ENCODE data around the gene DNASE1L3. TPM values are rescaled to one million over a fixed set of nuclear protein-coding genes. Genes with fewer than 3 reads are reported as not detected.

The DNASE1L3 gene
- total RNA-seq, 1 donor from 2014 or later, result 1.0 TPM

DNA sequence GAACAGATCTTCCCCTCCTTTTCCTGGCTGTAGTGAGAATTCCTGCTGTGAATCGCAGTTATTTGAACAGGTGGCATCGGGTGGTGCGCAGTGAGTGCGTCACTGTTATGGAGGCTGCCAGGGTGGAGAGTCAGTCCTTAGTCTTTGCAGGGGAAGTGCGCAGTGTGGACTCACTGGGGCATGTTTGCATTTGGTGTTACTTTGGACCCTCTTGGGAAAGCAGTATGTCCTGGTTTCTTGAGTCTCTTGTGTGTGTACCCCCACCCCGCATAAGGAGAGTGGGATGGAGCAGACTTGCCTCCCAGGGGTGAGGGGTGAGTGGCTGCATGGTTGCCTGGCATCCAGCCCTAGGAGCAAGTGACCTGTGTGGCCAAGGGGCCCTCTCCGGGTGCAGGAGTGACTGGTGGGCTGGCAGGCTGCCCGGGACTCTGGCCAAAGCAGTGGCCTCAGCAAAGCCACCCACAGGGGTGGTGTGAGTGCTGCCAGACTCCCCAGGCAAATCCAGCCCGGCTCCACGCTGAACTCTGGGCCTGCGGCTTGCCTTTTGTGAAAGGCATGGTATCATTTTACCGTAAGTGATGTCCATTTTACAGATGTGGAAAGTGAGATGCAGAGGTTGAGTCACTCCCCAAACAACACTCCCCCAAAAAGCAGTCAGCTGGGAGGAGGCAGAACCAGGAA lies 46.4 kb downstream of the DNASE1L3 start:
- Histone ChIP-seq H3K4me1 (ENCODE audit: control insufficient read depth in 3 of 3, insufficient read depth in 3 of 3, low read length in 3 of 3) (peaks cover 6 to 17% (median 13%) of the 10 kb centered on the region in 3 donors), H3K27me3 (ENCODE audit: control insufficient read depth in 3 of 3, insufficient read depth in 3 of 3, low read length in 3 of 3) (no peaks in the 10 kb centered on the region), H3K9me3 (ENCODE audit: control insufficient read depth in 3 of 3, low read length in 3 of 3) (no peaks in the 10 kb centered on the region), H3K4me3 (ENCODE audit: low read length in 3 of 3) (no peak overlapping the region), H3K27ac (ENCODE audit: low read depth, low read length) (no peak overlapping the region), H3K36me3 (ENCODE audit: control insufficient read depth in 3 of 3, insufficient read depth in 3 of 3, low read length in 3 of 3) (peaks cover 0 to 10% (median 10%) of the 10 kb centered on the region in 3 donors), H3K9ac (ENCODE audit: low read depth in 1 of 3, low read length in 3 of 3) (peak overlapping the region in 1 of 3 donors; percentile 0)

GRCh38 chr3:58163234-58163633 lies 47.5 kb downstream of the DNASE1L3 start:
- Histone ChIP-seq H3K9ac (ENCODE audit: low read depth in 1 of 3, low read length in 3 of 3) (no peak overlapping the region), H3K4me1 (ENCODE audit: control insufficient read depth in 3 of 3, insufficient read depth in 3 of 3, low read length in 3 of 3) (peaks cover 6 to 17% (median 13%) of the 10 kb centered on the region in 3 donors)

GRCh38 chr3:58161435-58162398 lies 49.1 kb downstream of the DNASE1L3 start:
- H3K9me3 ChIP-seq (ENCODE audit: control insufficient read depth in 3 of 3, low read length in 3 of 3), result no peaks in the 10 kb centered on the region
- peaks cover 6 to 17% (median 13%) of the 10 kb centered on the region in 3 donors for H3K4me1 ChIP-seq (ENCODE audit: control insufficient read depth in 3 of 3, insufficient read depth in 3 of 3, low read length in 3 of 3)
- H3K36me3 ChIP-seq (ENCODE audit: control insufficient read depth in 3 of 3, insufficient read depth in 3 of 3, low read length in 3 of 3), result peaks cover 0 to 16% (median 10%) of the 10 kb centered on the region in 3 donors
- no peak overlapping the region for H3K9ac ChIP-seq (ENCODE audit: low read depth in 1 of 3, low read length in 3 of 3)
- H3K27me3 ChIP-seq (ENCODE audit: control insufficient read depth in 3 of 3, insufficient read depth in 3 of 3, low read length in 3 of 3), result no peaks in the 10 kb centered on the region
- no peak overlapping the region for H3K4me3 ChIP-seq (ENCODE audit: low read length in 3 of 3)
- H3K27ac ChIP-seq (ENCODE audit: low read depth, low read length), result peak overlapping the region; percentile 3

More at GRCh38 chr3:58163234-58163633, 47.5 kb downstream of the DNASE1L3 start:
- Histone ChIP-seq H3K9me3 (ENCODE audit: control insufficient read depth in 3 of 3, low read length in 3 of 3) (no peaks in the 10 kb centered on the region), H3K27me3 (ENCODE audit: control insufficient read depth in 3 of 3, insufficient read depth in 3 of 3, low read length in 3 of 3) (no peaks in the 10 kb centered on the region), H3K27ac (ENCODE audit: low read depth, low read length) (no peak overlapping the region), H3K36me3 (ENCODE audit: control insufficient read depth in 3 of 3, insufficient read depth in 3 of 3, low read length in 3 of 3) (peaks cover 0 to 10% (median 10%) of the 10 kb centered on the region in 3 donors), H3K4me3 (ENCODE audit: low read length in 3 of 3) (no peak overlapping the region)

GRCh38 chr3:58160399-58160798 lies 50.4 kb downstream of the DNASE1L3 start:
- no peaks in the 10 kb centered on the region for H3K9me3 ChIP-seq (ENCODE audit: control insufficient read depth in 3 of 3, low read length in 3 of 3)
- H3K36me3 ChIP-seq (ENCODE audit: control insufficient read depth in 3 of 3, insufficient read depth in 3 of 3, low read length in 3 of 3), result peaks cover 0 to 20% (median 12%) of the 10 kb centered on the region in 3 donors
- H3K4me1 ChIP-seq (ENCODE audit: control insufficient read depth in 3 of 3, insufficient read depth in 3 of 3, low read length in 3 of 3), result peaks cover 6 to 17% (median 13%) of the 10 kb centered on the region in 3 donors
- no peaks in the 10 kb centered on the region for H3K27me3 ChIP-seq (ENCODE audit: control insufficient read depth in 3 of 3, insufficient read depth in 3 of 3, low read length in 3 of 3)
- no peak overlapping the region for H3K27ac ChIP-seq (ENCODE audit: low read depth, low read length)
- no peak overlapping the region for H3K9ac ChIP-seq (ENCODE audit: low read depth in 1 of 3, low read length in 3 of 3)
- H3K4me3 ChIP-seq (ENCODE audit: low read length in 3 of 3), result no peak overlapping the region

GRCh38 chr3:58158442-58159153 lies 52.2 kb downstream of the DNASE1L3 start:
- no peak overlapping the region for H3K27ac ChIP-seq (ENCODE audit: low read depth, low read length)
- no peaks in the 10 kb centered on the region for H3K9me3 ChIP-seq (ENCODE audit: control insufficient read depth in 3 of 3, low read length in 3 of 3)
- H3K4me1 ChIP-seq (ENCODE audit: control insufficient read depth in 3 of 3, insufficient read depth in 3 of 3, low read length in 3 of 3), result peaks cover 5 to 6% (median 6%) of the 10 kb centered on the region in 3 donors
- H3K9ac ChIP-seq (ENCODE audit: low read depth in 1 of 3, low read length in 3 of 3), result no peak overlapping the region
- H3K27me3 ChIP-seq (ENCODE audit: control insufficient read depth in 3 of 3, insufficient read depth in 3 of 3, low read length in 3 of 3), result no peaks in the 10 kb centered on the region
- no peak overlapping the region for H3K4me3 ChIP-seq (ENCODE audit: low read length in 3 of 3)
- H3K36me3 ChIP-seq (ENCODE audit: control insufficient read depth in 3 of 3, insufficient read depth in 3 of 3, low read length in 3 of 3), result peaks cover 0 to 21% (median 9%) of the 10 kb centered on the region in 3 donors

GRCh38 chr3:58157700-58158099 lies 53.1 kb downstream of the DNASE1L3 start:
- H3K36me3 ChIP-seq (ENCODE audit: control insufficient read depth in 3 of 3, insufficient read depth in 3 of 3, low read length in 3 of 3), result peaks cover 0 to 28% (median 7%) of the 10 kb centered on the region in 3 donors
- H3K9me3 ChIP-seq (ENCODE audit: control insufficient read depth in 3 of 3, low read length in 3 of 3), result no peaks in the 10 kb centered on the region
- H3K9ac ChIP-seq (ENCODE audit: low read depth in 1 of 3, low read length in 3 of 3), result no peak overlapping the region
- H3K27ac ChIP-seq (ENCODE audit: low read depth, low read length), result no peak overlapping the region
- peaks cover 3 to 6% (median 6%) of the 10 kb centered on the region in 3 donors for H3K4me1 ChIP-seq (ENCODE audit: control insufficient read depth in 3 of 3, insufficient read depth in 3 of 3, low read length in 3 of 3)
- H3K4me3 ChIP-seq (ENCODE audit: low read length in 3 of 3), result no peak overlapping the region
- H3K27me3 ChIP-seq (ENCODE audit: control insufficient read depth in 3 of 3, insufficient read depth in 3 of 3, low read length in 3 of 3), result no peaks in the 10 kb centered on the region

DNA sequence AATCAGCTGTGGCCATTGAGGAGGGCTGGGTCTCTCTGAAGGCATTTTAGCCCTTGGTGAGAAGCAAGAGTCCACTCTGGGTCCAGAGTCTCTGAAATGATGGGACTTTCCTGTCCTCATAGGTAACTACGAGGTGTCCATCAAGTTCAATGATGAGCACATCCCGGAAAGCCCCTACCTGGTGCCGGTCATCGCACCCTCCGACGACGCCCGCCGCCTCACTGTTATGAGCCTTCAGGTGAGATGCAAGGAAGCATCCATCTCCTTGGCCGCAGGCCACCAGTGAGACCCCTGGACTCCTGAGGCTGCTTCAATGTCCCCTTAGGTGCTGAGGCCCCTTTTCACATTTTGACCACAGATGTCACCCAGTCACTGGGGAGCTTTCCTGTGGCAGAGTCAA lies 54.9 kb downstream of the DNASE1L3 start:
- Histone ChIP-seq H3K4me1 (ENCODE audit: control insufficient read depth in 3 of 3, insufficient read depth in 3 of 3, low read length in 3 of 3) (no peaks in the 10 kb centered on the region), H3K36me3 (ENCODE audit: control insufficient read depth in 3 of 3, insufficient read depth in 3 of 3, low read length in 3 of 3) (peaks cover 0 to 26% (median 9%) of the 10 kb centered on the region in 3 donors), H3K4me3 (ENCODE audit: low read length in 3 of 3) (no peak overlapping the region), H3K27me3 (ENCODE audit: control insufficient read depth in 3 of 3, insufficient read depth in 3 of 3, low read length in 3 of 3) (no peaks in the 10 kb centered on the region), H3K27ac (ENCODE audit: low read depth, low read length) (no peak overlapping the region), H3K9me3 (ENCODE audit: control insufficient read depth in 3 of 3, low read length in 3 of 3) (no peaks in the 10 kb centered on the region), H3K9ac (ENCODE audit: low read depth in 1 of 3, low read length in 3 of 3) (no peak overlapping the region)

- no peak overlapping the region for H3K4me3 ChIP-seq (ENCODE audit: low read length in 3 of 3)
- H3K9ac ChIP-seq (ENCODE audit: low read depth in 1 of 3, low read length in 3 of 3), result no peak overlapping the region
- no peaks in the 10 kb centered on the region for H3K27me3 ChIP-seq (ENCODE audit: control insufficient read depth in 3 of 3, insufficient read depth in 3 of 3, low read length in 3 of 3)
- peaks cover 0 to 27% (median 12%) of the 10 kb centered on the region in 3 donors for H3K36me3 ChIP-seq (ENCODE audit: control insufficient read depth in 3 of 3, insufficient read depth in 3 of 3, low read length in 3 of 3)
- H3K4me1 ChIP-seq (ENCODE audit: control insufficient read depth in 3 of 3, insufficient read depth in 3 of 3, low read length in 3 of 3), result no peaks in the 10 kb centered on the region
- no peaks in the 10 kb centered on the region for H3K9me3 ChIP-seq (ENCODE audit: control insufficient read depth in 3 of 3, low read length in 3 of 3)
- H3K27ac ChIP-seq (ENCODE audit: low read depth, low read length), result no peak overlapping the region
Measured at GRCh38 chr3:58154626-58155449, 55.9 kb downstream of the DNASE1L3 start.

DNA sequence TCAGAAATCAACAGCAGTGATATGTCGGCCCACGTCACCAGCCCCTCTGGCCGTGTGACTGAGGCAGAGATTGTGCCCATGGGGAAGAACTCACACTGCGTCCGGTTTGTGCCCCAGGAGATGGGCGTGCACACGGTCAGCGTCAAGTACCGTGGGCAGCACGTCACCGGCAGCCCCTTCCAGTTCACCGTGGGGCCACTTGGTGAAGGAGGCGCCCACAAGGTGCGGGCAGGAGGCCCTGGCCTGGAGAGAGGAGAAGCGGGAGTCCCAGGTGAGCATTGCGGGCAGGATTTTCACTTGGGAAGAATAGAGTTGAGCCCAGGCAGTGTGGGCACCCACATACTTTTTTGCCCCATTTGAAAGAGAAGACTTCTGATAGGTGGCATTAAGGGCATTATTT lies 57.4 kb downstream of the DNASE1L3 start:
- Histone ChIP-seq H3K4me1 (ENCODE audit: control insufficient read depth in 3 of 3, insufficient read depth in 3 of 3, low read length in 3 of 3) (no peaks in the 10 kb centered on the region), H3K36me3 (ENCODE audit: control insufficient read depth in 3 of 3, insufficient read depth in 3 of 3, low read length in 3 of 3) (peaks cover 3 to 33% (median 14%) of the 10 kb centered on the region in 3 donors), H3K27me3 (ENCODE audit: control insufficient read depth in 3 of 3, insufficient read depth in 3 of 3, low read length in 3 of 3) (no peaks in the 10 kb centered on the region), H3K9ac (ENCODE audit: low read depth in 1 of 3, low read length in 3 of 3) (no peak overlapping the region), H3K4me3 (ENCODE audit: low read length in 3 of 3) (no peak overlapping the region), H3K9me3 (ENCODE audit: control insufficient read depth in 3 of 3, low read length in 3 of 3) (no peaks in the 10 kb centered on the region), H3K27ac (ENCODE audit: low read depth, low read length) (no peak overlapping the region)
